GM21515 (cell line): ENCODE data around the gene ALLC.
"Not testable (repeated sequence)": the region's sequence is repeated elsewhere in the genome, so short reads cannot be mapped to it uniquely, and the experiment has no call there.

Experiments
- ATAC-seq: cut with Tn5 transposase; IDR thresholded peaks from one replicate; pipeline ENCODE4 v1.9.1; 2021; ENCODE audit not compliant: unreplicated experiment

ALLC gene

GRCh38 chr2:3657881-3658280 lies at the start of gene ALLC:
ALLC (plus strand) TSS chr2:3658200; CDS start chr2:3671158, 12,958 bp downstream.
- ATAC-seq: no peak

- ATAC-seq: peak; percentile 22
Measured at GRCh38 chr2:3608373-3609278, 49.4 kb upstream of the ALLC start.

GRCh38 chr2:3609279-3609673 lies 48.7 kb upstream of the ALLC start:
- peak; percentile 78 for ATAC-seq

GRCh38 chr2:3610415-3610814 lies 47.6 kb upstream of the ALLC start:
- no peak for ATAC-seq

- ATAC-seq: no peak
Measured at GRCh38 chr2:3610881-3611505, 47.0 kb upstream of the ALLC start.

- no peak for ATAC-seq
Measured at GRCh38 chr2:3611589-3611988, 46.4 kb upstream of the ALLC start.

GRCh38 chr2:3612639-3613523 lies 45.1 kb upstream of the ALLC start:
- no peak for ATAC-seq

- ATAC-seq: no peak
Measured at GRCh38 chr2:3613524-3613905, 44.5 kb upstream of the ALLC start.

GRCh38 chr2:3614743-3615142 lies 43.3 kb upstream of the ALLC start:
- not testable (repeated sequence) for ATAC-seq

- not testable (repeated sequence) for ATAC-seq
Measured at GRCh38 chr2:3615541-3616200, 42.3 kb upstream of the ALLC start.

GRCh38 chr2:3616435-3617197 lies 41.4 kb upstream of the ALLC start:
- not testable (repeated sequence) for ATAC-seq

GRCh38 chr2:3617198-3617890 lies 40.7 kb upstream of the ALLC start:
- no peak for ATAC-seq

- no peak for ATAC-seq
Measured at GRCh38 chr2:3618367-3618766, 39.6 kb upstream of the ALLC start.

GRCh38 chr2:3619033-3619432 lies 39.0 kb upstream of the ALLC start:
- no peak for ATAC-seq

GRCh38 chr2:3619661-3620060 lies 38.3 kb upstream of the ALLC start:
- ATAC-seq: not testable (repeated sequence)

GRCh38 chr2:3620834-3621233 lies 37.2 kb upstream of the ALLC start:
- no peak for ATAC-seq

GRCh38 chr2:3622967-3623366 lies 35.0 kb upstream of the ALLC start:
- no peak for ATAC-seq

GRCh38 chr2:3624059-3624794 lies 33.8 kb upstream of the ALLC start:
- ATAC-seq: peak; percentile 90

- ATAC-seq: no peak
Measured at GRCh38 chr2:3625186-3625585, 32.8 kb upstream of the ALLC start.
